SK-N-MC (cell line): Measurements from ENCODE around the gene DGKI.

Experiments
- EZH2 ChIP-seq: fragments of 200-600 bp; sonication (generic); IDR thresholded peaks from one replicate; pipeline ENCODE4 v1.6.1; 2017; ENCODE audit warnings: antibody characterized with exemption
- POLR2AphosphoS5 ChIP-seq: IDR thresholded peaks from 2 replicates; pipeline ENCODE4 v1.6.1; 2012; ENCODE audit warnings: mild to moderate bottlenecking, low read depth, low read length, borderline replicate concordance

- TF ChIP-seq POLR2AphosphoS5 = no peak
- TF ChIP-seq EZH2 = no peak
Observed at GRCh38 chr7:137661634-137662033, 185.1 kb downstream of the DGKI start.
